ENCODE results near the gene SH2B2.
"Not testable (repeated sequence)": the region's sequence is repeated elsewhere in the genome, so short reads cannot be mapped to it uniquely, and the experiment has no call there.

Gene SH2B2

DNA sequence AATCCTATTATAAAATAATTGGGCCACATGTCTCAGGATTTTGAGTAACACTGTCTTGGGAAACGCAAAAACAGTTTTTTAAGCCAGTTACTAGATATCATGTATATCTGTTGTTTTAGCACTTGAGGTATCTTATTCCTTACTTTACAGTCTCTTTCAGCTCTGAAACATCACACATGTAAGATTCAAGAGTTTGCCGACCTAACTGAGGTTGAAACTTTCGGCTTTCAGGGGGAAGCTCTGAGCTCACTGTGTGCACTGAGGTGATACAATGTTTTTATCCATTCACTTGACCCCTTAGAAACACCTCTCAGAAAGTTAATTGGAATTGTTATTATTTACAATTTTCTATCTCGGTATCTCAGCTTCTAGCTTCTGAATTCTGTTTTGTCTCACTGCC is 50.8 kb downstream of the SH2B2 start:
- not testable (repeated sequence) for DNase-seq

DNA sequence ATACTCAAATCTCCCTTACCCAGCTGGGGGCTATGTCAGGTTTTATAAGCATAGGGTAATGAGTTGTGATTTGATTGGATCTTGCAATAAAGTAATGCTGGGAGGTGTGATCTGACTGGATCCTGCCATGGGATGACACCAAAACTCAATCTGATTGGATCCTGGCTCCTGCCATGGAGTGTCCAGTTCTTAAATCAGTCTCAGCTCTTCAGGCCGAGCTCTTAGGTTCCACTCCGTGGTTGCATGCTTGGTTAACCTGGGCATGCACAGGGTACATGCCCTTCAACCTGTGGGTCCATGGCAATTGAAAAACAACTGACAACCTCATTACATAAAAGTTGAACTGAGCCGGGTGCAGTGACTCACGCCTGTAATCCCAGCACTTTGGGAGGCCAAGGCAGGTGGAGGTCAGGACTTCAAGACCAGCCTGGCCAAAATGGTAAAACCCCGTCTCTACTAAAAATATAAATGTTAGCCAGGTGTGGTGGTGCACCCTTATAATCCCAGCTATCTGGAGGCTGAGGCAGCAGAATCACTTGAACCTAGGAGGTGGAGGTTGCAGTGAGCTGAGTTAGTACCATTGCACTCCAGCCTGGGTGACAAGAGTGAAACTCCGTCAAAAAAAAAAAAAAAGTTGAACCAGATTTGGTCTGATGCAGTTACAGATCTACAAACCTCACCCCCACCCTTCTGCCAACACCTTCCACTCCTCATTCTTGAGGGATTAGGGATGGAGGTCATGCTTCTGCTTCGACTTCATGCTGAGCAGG is 54.1 kb downstream of the SH2B2 start:
- not testable (repeated sequence) for DNase-seq

- not testable (repeated sequence) for DNase-seq
Observed at GRCh38 chr7:102346983-102347382, 60.3 kb downstream of the SH2B2 start.

GRCh38 chr7:102356344-102356743 is 69.7 kb downstream of the SH2B2 start, which contains the start of gene SPDYE6:
Gene SPDYE6, minus strand, starts transcription at chr7:102356444. Its CDS starts 421 bp downstream, at chr7:102356023.
- DNase-seq: not testable (repeated sequence)

DNA sequence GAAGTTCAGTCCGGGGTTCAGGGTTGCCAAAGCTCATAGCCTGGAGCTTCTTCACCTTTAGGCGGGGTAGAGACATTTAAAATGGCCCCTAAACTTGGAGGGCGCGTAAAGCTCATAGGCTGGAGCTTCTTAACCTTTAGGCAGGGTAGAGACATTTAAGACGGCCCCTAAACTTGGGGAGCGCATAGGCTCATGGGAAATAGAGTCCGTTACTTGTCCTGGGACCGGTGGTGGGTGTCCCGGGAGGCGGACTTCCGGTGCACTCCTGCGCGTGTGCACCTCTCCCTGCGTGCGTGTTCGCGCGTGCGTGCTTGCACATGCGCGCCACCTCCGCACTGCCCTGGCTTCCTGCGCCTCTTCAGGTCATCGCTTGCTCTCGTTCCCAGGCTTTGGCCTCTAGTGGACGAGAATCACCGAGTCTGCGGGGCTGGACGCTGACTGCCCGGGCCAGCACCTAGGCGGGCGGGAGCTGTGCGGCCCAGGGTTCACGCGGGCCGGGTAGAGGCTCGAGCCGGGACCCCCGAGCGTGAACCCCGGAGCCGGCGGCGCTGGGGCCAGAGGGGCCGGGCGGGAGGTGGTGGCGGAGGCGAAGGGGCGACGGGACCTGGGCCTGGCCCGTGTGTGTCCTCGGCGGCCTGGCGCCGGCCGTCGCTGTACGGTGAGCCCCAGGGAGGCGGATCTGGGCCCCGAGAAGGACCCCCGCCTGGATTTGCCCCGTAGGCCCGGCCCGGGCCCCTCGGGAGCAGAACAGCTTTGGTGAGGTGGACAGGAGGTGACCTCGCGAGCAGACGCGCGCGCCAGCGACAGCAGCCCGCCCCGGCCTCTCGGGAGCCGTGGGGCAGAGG is 77.1 kb downstream of the SH2B2 start:
- DNase-seq: peak; percentile 89 to 92

DNA sequence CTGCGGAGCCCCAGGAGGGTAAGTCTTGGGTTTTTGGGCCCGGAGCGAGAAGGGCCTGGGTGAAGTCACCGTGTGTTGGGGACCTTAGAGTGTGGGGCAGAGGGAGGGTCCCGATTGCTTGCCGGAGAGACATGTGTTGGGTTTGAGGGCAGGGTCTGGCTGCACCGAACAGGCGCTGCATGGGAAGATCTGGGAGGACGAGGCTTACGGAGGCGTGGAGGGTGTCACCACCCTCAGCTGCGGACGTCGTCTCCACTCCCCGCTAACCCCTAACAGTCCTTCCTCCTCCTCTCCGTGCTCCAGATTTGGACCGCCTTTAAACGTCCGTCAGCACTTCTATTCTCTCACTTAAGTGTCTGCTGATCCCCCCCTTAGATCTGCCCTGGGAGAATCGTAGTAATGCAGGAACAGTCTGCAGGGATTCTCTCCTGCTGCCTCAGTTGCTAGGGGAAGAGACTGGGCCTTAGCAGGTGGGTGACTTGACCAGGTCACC is 77.8 kb downstream of the SH2B2 start:
- peak in 1 of 2 donors; percentile 5 for DNase-seq

- DNase-seq: not testable (repeated sequence)
Observed at GRCh38 chr7:102365390-102365789, 78.7 kb downstream of the SH2B2 start.

- not testable (repeated sequence) for DNase-seq
Observed at GRCh38 chr7:102370038-102370437, 83.4 kb downstream of the SH2B2 start.
